Endothelial cell of umbilical vein (primary cell): ENCODE measurements around the gene PLAC1.

Experiments used
- CTCF ChIP-seq, 2 donors: IDR thresholded peaks; 1 replicate in 1 of 2; 2 replicates in 1 of 2; pipeline ENCODE4 v1.5.1; 2011; ENCODE audit warnings: low read length in 2 of 2, mild to moderate bottlenecking in 2 of 2, moderate library complexity in 2 of 2, control low read depth in 1 of 2, inconsistent platforms in 1 of 2, low read depth in 1 of 2; ENCODE audit not compliant: insufficient read depth in 1 of 2; ENCODE audit errors: extremely low read depth in 1 of 2
- EZH2 ChIP-seq: IDR thresholded peaks from 2 replicates; pipeline ENCODE4 v1.6.1; 2012; ENCODE audit warnings: borderline replicate concordance, low read depth, mild to moderate bottlenecking, moderate library complexity, low read length, inconsistent platforms; ENCODE audit not compliant: severe bottlenecking
- FOS ChIP-seq: IDR thresholded peaks from 2 replicates; pipeline ENCODE4 v1.6.1; 2011; ENCODE audit warnings: mild to moderate bottlenecking, low read length, moderate library complexity, borderline replicate concordance; ENCODE audit not compliant: insufficient read depth
- GATA2 ChIP-seq: IDR thresholded peaks from 2 replicates; pipeline ENCODE4 v1.7.0; 2011; ENCODE audit warnings: low read depth, mild to moderate bottlenecking, moderate library complexity, mixed read lengths, low read length; ENCODE audit not compliant: insufficient read length, insufficient read depth
- JUN ChIP-seq: IDR thresholded peaks from 2 replicates; pipeline ENCODE4 v1.6.1; 2011; ENCODE audit warnings: borderline replicate concordance, low read depth; ENCODE audit not compliant: insufficient read length, insufficient read depth
- MAX ChIP-seq: IDR thresholded peaks from 2 replicates; pipeline ENCODE4 v1.6.1; 2011; ENCODE audit not compliant: insufficient read depth, insufficient read length
- MYC ChIP-seq: IDR thresholded peaks from one replicate; pipeline ENCODE4 v1.6.1; 2011; ENCODE audit warnings: mild to moderate bottlenecking, low read depth, low read length
- POLR2A ChIP-seq: IDR thresholded peaks from 2 replicates; pipeline ENCODE4 v1.6.1; 2012; ENCODE audit warnings: low read depth, mild to moderate bottlenecking, control low read depth, low read length
- POLR2AphosphoS5 ChIP-seq: IDR thresholded peaks from 2 replicates; pipeline ENCODE4 v1.6.1; 2012; ENCODE audit warnings: low read depth, mild to moderate bottlenecking, control low read depth, low read length, moderate library complexity; ENCODE audit not compliant: insufficient read depth

- TF ChIP-seq CTCF (IDR thresholded peaks at IDR 0.05; ENCODE audit: extremely low read depth in 1 of 2, insufficient read depth in 1 of 2, low read depth in 1 of 2, low read length in 2 of 2) (no peak), POLR2A (no peak), EZH2 (no peak), MAX (no peak), POLR2AphosphoS5 (no peak), MYC (no peak), GATA2 (no peak), FOS (no peak), JUN (peak; percentile 2)
These were observed 120.9 kb downstream of the PLAC1 start for GRCh38 chrX:134537179-134537955.
